Activated CD4-positive, CD25-positive, alpha-beta regulatory T cell (primary cell): ENCODE results near the gene IRF4.

Experiments
- DNase-seq, 4 experiments: peaks; one replicate each; lab custom pipeline; 2025; lab: John Stamatoyannopoulos, UW

The IRF4 gene

GRCh38 chr6:353642-354614 is 37.6 kb upstream of the IRF4 start:
- no peak for DNase-seq

DNA sequence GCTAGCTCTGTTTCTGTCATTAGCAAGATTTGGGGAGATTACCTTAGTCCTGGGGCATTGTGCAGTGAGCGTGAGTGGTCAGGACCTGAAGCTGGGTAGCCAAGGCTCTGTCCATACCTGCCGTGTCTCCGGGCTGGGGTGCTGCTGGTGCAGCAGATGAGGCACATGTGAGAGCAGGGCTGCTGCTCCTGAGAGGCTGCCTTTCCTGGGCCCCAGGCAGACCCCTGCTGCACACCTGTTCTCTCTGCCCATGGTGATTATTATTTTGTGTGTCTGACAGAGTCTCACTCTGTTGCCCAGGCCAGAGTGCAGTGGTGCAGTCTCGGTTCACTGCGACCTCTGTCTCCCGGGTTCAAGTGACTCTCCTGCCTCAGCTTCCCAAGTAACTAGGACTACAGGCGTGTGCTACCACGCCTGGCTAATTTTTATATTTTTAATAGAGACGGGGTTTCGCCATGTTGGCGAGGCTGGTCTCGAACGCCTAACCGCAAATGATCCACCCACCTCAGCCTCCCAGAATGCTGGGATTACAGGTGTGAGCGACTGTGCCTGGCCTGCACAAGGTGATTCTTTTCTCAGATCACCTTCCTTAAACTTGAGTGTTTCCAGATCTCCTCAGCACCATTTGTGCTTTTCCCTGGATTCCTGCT is 36.8 kb upstream of the IRF4 start:
- DNase-seq = no peak

DNA sequence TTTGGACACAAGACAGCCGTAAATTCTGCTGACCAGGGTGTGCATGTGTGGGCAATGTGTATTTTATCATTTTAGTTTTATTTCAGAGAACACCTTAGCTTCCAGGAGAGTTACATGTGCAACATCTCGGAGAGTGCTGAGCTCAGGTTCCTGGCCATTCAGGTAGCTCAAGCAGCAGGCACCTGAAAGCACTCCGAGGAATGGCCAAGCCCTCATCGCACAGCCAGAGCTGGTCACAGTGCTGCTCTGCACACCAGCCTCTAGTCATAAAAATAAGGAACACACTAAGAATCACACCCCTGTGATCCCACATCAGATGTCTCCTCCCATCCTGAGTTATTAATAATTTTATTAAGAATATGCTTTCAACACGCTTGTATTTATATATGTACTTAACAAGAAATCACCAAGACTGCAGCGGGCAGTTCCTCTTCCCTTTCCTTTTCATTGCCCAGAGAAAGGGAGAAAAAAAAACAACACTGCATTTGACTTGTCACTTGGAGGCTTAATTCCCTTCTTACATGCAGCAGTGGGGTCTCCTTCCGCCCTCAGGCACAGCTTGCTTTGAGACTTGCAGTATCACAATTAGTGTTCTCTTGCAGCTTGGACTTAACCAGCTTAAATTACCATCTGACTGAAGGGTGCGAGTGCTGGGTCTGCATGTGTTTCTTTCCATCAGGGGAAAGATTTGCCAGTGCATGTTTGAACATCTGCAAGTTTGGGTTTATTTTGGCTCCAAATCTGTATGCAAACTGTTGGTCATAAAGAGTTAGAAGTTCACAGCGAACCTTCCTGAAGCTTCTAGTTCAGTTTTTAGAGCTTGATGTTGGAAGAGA is 36.0 kb upstream of the IRF4 start:
- DNase-seq = no peak

GRCh38 chr6:356828-357251 is 34.7 kb upstream of the IRF4 start:
- no peak for DNase-seq

DNA sequence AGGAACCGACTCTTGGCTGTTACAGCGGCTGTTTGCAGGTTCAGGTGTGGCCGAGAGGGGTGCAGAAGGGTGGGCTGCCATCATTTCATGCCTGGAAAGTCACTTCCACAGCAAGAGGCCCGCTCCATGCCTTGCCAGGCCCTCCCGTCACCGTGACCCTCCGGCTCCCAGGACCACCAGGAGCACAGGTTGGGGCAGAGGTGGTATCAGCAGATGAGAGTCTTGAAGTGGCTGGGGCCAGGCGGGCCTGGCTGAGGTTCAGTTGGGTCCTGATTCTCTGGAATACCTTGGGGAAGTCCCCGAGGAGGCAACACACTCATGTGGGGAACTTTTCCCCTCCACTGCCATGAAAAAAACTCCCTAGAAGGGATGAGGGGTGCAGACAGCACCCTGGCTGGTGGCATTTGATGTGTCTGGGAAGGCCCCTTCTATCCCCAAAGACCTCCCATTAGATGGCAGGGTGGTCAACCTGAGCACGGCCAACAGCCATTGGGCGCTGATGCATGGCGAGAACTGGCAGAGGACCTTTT is 34.2 kb upstream of the IRF4 start:
- DNase-seq = no peak

- DNase-seq = no peak
These were observed 33.7 kb upstream of the IRF4 start for GRCh38 chr6:357791-358341.

DNA sequence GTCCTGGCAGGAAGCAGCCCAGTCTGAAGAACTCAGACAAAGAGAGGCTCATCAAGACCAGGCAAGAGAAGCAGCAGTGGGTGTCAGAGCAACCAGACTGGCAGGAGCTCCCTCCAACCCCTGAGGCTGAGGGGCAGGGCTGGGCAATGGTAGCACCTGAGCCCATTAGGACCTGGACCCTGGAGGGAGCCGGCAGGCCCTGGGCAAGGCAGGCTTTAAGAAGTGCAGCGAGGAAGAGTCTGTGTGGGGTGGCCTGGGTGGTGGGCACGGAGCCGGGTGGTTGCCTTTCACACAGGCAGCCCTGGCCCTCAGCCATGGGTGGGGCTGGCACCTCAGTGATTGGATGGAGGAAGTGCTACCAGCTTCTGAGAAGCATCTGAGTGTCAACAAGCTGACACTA is 33.1 kb upstream of the IRF4 start:
- DNase-seq = no peak

DNA sequence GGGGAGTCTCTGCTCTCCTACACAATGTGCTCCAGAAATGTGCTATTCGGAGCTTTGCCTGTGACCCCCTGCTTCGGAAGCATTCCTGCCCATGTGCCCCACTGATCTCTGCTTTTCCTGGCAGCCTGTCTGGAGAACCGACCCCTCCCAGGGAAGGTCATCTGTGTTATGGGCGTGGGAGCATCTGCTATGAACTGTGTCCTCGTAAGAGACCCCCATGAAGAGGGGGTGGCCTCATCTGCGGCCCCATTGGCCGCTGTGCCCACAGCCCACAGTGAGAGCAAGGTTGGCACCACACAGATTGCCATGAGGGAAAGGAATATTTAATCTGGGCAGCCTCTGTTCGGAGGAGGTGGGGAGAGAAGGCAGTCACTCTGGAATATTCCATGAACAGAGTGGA is 32.7 kb upstream of the IRF4 start:
- no peak for DNase-seq

DNA sequence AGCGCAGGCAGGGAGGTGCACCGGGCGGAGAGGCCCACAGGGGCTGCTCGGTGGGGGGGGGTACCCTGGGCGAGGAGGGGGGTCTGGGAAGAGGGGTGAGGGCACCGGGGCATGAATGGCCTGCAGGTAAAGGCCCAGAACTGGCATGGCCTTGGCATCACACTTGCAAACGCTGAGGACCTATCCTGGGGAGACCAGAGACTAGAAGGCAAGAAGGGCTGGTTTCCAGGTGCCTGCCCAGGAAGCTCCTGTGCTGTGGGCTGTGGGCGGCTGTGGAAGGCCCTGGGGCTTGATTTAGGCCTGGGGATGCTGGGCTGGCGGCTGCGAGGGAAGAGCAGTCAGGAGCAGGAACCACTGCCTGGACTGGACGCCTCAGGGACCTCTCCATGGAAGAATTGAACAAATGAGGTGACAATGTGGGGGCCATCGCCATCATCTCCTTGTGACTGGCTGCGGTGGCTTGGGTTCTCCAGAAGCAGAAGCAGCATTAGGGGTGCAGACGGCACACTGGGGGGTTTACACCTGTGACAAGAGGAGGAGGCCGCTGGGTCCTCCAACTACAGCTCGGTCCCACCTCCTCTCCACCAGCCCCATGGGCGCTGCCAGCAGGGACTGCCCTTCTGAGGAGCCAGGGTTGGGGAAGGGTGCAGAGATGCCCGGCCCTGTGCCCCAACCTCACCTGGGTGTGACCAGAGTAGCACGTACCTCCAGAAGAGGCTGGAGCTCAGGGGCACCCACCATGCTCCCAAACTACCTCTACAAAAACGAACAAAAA is 32.1 kb upstream of the IRF4 start:
- DNase-seq = no peak

- DNase-seq = no peak
These were observed 31.2 kb upstream of the IRF4 start for GRCh38 chr6:360349-360748.

- no peak for DNase-seq
These were observed 30.7 kb upstream of the IRF4 start for GRCh38 chr6:360764-361373.

GRCh38 chr6:361411-362132 is 30.0 kb upstream of the IRF4 start:
- no peak for DNase-seq

GRCh38 chr6:362231-362923 is 29.2 kb upstream of the IRF4 start:
- DNase-seq = no peak

- no peak for DNase-seq
These were observed 28.7 kb upstream of the IRF4 start for GRCh38 chr6:362924-363249.

DNA sequence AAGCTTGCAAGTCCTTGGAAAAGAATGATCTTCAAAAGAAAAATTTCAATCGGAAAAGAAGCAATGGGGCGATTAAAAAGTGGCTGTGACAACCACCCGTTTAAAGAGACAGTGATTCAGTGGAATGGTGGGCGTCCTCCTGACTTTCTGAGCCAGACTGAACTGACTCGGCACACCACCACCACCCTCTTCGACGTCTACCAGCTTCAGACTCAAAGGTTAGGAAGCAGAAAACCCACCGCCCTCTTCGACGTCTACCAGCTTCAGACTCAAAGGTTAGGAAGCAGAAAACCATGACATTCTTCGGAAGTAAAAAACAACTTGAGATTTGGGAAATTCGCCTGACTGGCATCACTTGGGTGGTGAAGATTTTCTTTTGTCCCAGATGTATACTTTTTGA is 28.3 kb upstream of the IRF4 start:
- DNase-seq = no peak

DNA sequence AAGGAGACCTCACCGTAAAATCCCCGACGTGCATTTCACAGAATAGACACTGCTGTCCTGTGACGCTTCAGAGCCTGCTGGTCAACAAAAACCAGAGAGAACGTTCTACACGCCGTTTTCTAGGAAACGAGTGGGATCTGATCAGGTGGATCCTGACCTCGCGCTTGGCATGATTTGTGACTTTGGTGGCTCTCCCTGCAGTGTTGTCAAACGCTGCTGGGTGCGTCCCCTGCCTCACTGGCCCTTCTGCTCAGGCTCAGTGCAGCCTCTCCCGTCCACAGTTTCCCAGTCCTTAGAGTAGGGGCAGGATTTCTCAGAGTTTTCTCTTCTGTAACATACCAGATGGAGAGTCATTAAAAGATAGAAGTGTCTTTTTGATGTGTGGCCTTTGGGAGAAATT is 27.6 kb upstream of the IRF4 start:
- no peak for DNase-seq

- DNase-seq = no peak
These were observed 26.7 kb upstream of the IRF4 start for GRCh38 chr6:364609-365540.

- no peak for DNase-seq
These were observed 25.7 kb upstream of the IRF4 start for GRCh38 chr6:365835-366234.
